Stimulated activated CD4-positive, alpha-beta T cell treated with anti-CD3 and anti-CD28 coated beads, Interleukin-15, amount 100 ng/mL, for 24 hours (primary cell): ENCODE results near the gene C19orf12.
A peak's percentile ranks its signal among the peaks of the same experiment; 100 is the strongest.

ENCODE experiments used
- DNase-seq: peaks from one replicate; pipeline ENCODE4 v3.0.0-alpha.2; 2020

The C19orf12 gene

GRCh38 chr19:29714953-29715700 is at the start of gene C19orf12:
C19orf12 (minus strand) TSS chr19:29715261; CDS start chr19:29708413, 6,848 bp downstream.
- DNase-seq, result peak; percentile 79

- no peak for DNase-seq
Measured at GRCh38 chr19:29764361-29764760, 49.3 kb upstream of the C19orf12 start.

- no peak for DNase-seq
Measured at GRCh38 chr19:29763196-29763595, 48.1 kb upstream of the C19orf12 start.

- no peak for DNase-seq
Measured at GRCh38 chr19:29761575-29762232, 46.6 kb upstream of the C19orf12 start.

- no peak for DNase-seq
Measured at GRCh38 chr19:29760752-29761502, 45.9 kb upstream of the C19orf12 start.

- DNase-seq, result no peak
Measured at GRCh38 chr19:29759359-29759758, 44.3 kb upstream of the C19orf12 start.

- no peak for DNase-seq
Measured at GRCh38 chr19:29758863-29759262, 43.8 kb upstream of the C19orf12 start.

- DNase-seq, result no peak
Measured at GRCh38 chr19:29757551-29757950, 42.5 kb upstream of the C19orf12 start.

GRCh38 chr19:29753934-29754305 is 38.9 kb upstream of the C19orf12 start:
- DNase-seq, result no peak

- DNase-seq, result no peak
Measured at GRCh38 chr19:29753190-29753933, 38.3 kb upstream of the C19orf12 start.

GRCh38 chr19:29752450-29753025 is 37.5 kb upstream of the C19orf12 start:
- DNase-seq, result no peak

GRCh38 chr19:29751932-29752331 is 36.9 kb upstream of the C19orf12 start:
- DNase-seq, result no peak

GRCh38 chr19:29750001-29750400 is 34.9 kb upstream of the C19orf12 start:
- no peak for DNase-seq

- DNase-seq, result no peak
Measured at GRCh38 chr19:29748996-29749849, 34.2 kb upstream of the C19orf12 start.

- DNase-seq, result no peak
Measured at GRCh38 chr19:29745253-29745652, 30.2 kb upstream of the C19orf12 start.

GRCh38 chr19:29743681-29744080 is 28.6 kb upstream of the C19orf12 start:
- no peak for DNase-seq

- no peak for DNase-seq
Measured at GRCh38 chr19:29741776-29742175, 26.7 kb upstream of the C19orf12 start.

GRCh38 chr19:29741226-29741625 is 26.2 kb upstream of the C19orf12 start:
- no peak for DNase-seq

- DNase-seq, result no peak
Measured at GRCh38 chr19:29737461-29738000, 22.5 kb upstream of the C19orf12 start.

GRCh38 chr19:29735829-29736228 is 20.8 kb upstream of the C19orf12 start:
- no peak for DNase-seq

GRCh38 chr19:29731331-29731850 is 16.3 kb upstream of the C19orf12 start:
- DNase-seq, result no peak
